ENCODE measurements around the gene C16orf86. TPM values are rescaled to one million over a fixed set of nuclear protein-coding genes. Genes with fewer than 3 reads are reported as not detected.

C16orf86 gene
- total and polyA plus RNA-seq, 7 experiments from 2014 or later: 3.5 to 6.4 (median 4.7) TPM

DNA sequence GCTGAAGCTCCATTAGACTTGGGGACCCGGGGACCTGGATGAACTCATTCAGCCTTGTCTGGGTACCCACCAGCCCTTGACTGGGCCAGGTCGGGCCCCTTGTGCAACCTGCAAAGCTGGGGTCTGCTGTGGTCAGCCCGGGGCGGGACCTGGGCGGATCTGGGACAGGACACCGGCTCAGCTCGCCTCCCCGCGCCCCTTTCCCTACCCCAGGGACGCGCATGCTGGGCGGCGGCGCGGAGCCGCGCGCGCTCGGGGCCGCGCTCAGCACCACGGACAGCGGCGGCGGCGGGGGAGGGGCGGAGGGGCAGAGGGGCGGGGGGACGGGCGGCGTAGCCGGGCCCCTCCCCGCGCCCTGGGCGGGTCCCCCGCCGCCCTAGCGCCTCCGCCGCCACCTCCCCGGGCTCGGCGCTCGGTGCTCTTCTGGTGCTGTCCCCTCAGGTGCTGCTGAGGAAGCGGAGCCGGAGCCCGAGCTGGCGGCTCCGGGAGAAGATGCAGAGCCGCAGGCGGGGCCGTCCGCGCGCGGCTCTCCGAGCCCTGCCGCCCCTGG lies 14.0 kb upstream of the C16orf86 start:
- H3K9me3 ChIP-seq (ENCODE audit: control insufficient read depth in 2 of 3, low read length in 3 of 3): no peaks in the 10 kb centered on the region
- DNase-seq (no peak), ATAC-seq (peak; percentile 28)
- intact Hi-C loops (cut with micrococcal nuclease): no loop called here
- H3K36me3 ChIP-seq (ENCODE audit: control insufficient read depth in 2 of 3, insufficient read depth in 3 of 3, low read length in 3 of 3): peaks cover 0 to 89% (median 36%) of the 10 kb centered on the region in 3 experiments
- H3K27ac ChIP-seq (ENCODE audit: low read depth, low read length): peak overlapping the region; percentile 7
- H3K4me1 Mint-ChIP-seq: peaks cover 5 to 18% (median 15%) of the 10 kb centered on the region in 7 donors
- peaks cover 8 to 26% (median 21%) of the 10 kb centered on the region in 5 donors for H3K36me3 Mint-ChIP-seq
- H3K4me3 ChIP-seq (ENCODE audit: low read length): no peak overlapping the region
- no peaks in the 10 kb centered on the region for H3K9me3 Mint-ChIP-seq
- no peaks in the 10 kb centered on the region for H3K4me1 ChIP-seq (ENCODE audit: control insufficient read depth in 2 of 2, insufficient read depth in 2 of 2, low read length in 2 of 2)
- no peak overlapping the region for H3K4me3 Mint-ChIP-seq
- POLR2A ChIA-PET: interaction anchor here (1.8 kb wide), 1 partner anchor 8 kb away, joined by 6 read pairs; the partner anchor contains the start of genes ACD and PARD6A
- H3K27me3 Mint-ChIP-seq: no peaks in the 10 kb centered on the region
- H3K27me3 ChIP-seq (ENCODE audit: control insufficient read depth in 2 of 2, insufficient read depth in 2 of 2, low read length in 2 of 2): no peaks in the 10 kb centered on the region
- no peak overlapping the region for H3K27ac Mint-ChIP-seq
- CTCF ChIA-PET: interaction anchor here (1.5 kb wide), 1 partner anchor 91 kb away, joined by 3 read pairs; no protein-coding TSS in a partner anchor

DNA sequence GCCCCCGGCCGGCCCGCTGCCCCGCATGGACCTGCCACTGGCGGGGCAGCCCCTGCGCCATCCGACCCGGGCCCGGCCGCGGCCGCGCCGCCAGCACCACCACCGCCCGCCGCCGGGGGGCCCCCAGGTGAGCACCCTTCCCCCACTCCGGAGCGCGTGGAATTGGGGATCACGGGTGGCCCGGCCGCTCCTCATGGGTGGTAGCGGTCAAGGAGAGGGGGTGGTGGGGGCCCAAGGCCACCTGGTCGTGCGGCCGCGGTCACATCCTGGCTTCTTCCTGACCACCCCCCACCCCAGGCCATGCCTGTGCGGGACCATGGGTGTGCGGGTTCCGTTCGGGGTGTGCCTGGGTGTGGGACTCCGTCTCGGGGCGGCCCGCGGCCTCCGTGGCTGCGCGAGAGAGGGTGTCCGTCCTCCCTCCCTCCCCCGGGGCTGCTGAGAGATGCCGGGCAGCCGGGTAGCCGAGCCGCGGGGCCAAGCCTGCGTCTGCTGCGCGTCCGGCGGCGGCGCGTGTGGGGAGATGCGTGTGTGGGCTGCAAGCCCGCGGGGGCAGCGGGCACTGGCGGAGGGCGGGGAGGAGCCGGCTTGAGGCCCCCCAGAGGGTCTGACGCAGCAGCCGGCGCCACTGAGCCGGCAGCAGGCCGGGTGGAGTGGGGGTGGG lies 13.4 kb upstream of the C16orf86 start:
- Histone ChIP-seq H3K4me1 (ENCODE audit: control insufficient read depth in 2 of 2, insufficient read depth in 2 of 2, low read length in 2 of 2) (no peaks in the 10 kb centered on the region), H3K27ac (ENCODE audit: low read depth, low read length) (no peak overlapping the region), H3K4me3 (ENCODE audit: low read length) (no peak overlapping the region), H3K36me3 (ENCODE audit: control insufficient read depth in 2 of 3, insufficient read depth in 3 of 3, low read length in 3 of 3) (peaks cover 0 to 92% (median 36%) of the 10 kb centered on the region in 3 experiments), H3K9me3 (ENCODE audit: control insufficient read depth in 2 of 3, low read length in 3 of 3) (no peaks in the 10 kb centered on the region), H3K27me3 (ENCODE audit: control insufficient read depth in 2 of 2, insufficient read depth in 2 of 2, low read length in 2 of 2) (no peaks in the 10 kb centered on the region)
- Mint-ChIP-seq H3K4me3 (no peak overlapping the region), H3K36me3 (peaks cover 8 to 26% (median 21%) of the 10 kb centered on the region in 5 donors), H3K27me3 (no peaks in the 10 kb centered on the region), H3K4me1 (peaks cover 9 to 19% (median 17%) of the 10 kb centered on the region in 7 donors), H3K9me3 (no peaks in the 10 kb centered on the region), H3K27ac (peak overlapping the region in 1 of 9 donors; percentile 80)
- POLR2A ChIA-PET: no interaction called here
- intact Hi-C loops (cut with micrococcal nuclease): no loop called here
- CTCF ChIA-PET: no interaction called here
- ATAC-seq: no peak
- DNase-seq: no peak

DNA sequence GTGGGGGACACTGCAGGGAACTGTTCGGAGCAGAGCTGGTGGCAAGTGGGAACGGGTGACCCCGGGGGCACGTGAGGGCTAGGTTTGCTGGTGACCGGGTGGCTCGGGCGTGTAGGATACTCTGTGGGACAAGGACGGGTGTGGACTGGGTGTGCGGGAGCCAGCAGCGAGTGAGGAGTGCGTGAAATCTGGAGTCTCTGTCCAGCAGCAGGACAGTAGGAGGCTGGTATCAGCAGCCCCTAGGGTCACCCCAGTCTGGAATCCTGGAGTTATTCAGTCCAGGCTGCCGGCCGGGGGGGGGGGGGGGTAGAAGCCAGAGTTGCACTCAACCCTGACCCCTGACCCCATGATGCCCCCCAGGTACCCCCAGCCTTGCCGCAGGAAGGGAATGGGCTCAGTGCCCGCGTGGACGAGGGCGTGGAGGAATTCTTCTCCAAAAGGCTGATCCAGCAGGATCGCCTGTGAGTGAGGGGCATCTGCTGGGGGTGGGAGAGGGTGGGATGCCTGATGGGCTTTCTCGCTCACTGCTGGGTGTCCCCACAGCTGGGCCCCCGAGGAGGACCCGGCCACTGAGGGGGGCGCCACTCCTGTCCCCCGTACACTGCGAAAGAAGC lies 12.7 kb upstream of the C16orf86 start:
- Histone ChIP-seq H3K4me3 (ENCODE audit: low read length) (no peak overlapping the region), H3K9me3 (ENCODE audit: control insufficient read depth in 2 of 3, low read length in 3 of 3) (no peaks in the 10 kb centered on the region), H3K4me1 (ENCODE audit: control insufficient read depth in 2 of 2, insufficient read depth in 2 of 2, low read length in 2 of 2) (peaks cover under 1 to 4% of the 10 kb centered on the region in 2 donors), H3K27me3 (ENCODE audit: control insufficient read depth in 2 of 2, insufficient read depth in 2 of 2, low read length in 2 of 2) (no peaks in the 10 kb centered on the region), H3K27ac (ENCODE audit: low read depth, low read length) (no peak overlapping the region), H3K36me3 (ENCODE audit: control insufficient read depth in 2 of 3, insufficient read depth in 3 of 3, low read length in 3 of 3) (peaks cover 0 to 89% (median 34%) of the 10 kb centered on the region in 3 experiments)
- Mint-ChIP-seq H3K36me3 (peaks cover 8 to 26% (median 21%) of the 10 kb centered on the region in 5 donors), H3K4me1 (peaks cover 8 to 26% (median 21%) of the 10 kb centered on the region in 7 donors), H3K27me3 (no peaks in the 10 kb centered on the region), H3K9me3 (no peaks in the 10 kb centered on the region), H3K27ac (peak overlapping the region in 1 of 9 donors; percentile 80), H3K4me3 (no peak overlapping the region)
- ChIA-PET POLR2A (interaction anchor here (0.9 kb wide), 1 partner anchor 10 kb away, joined by 3 read pairs; no protein-coding TSS in a partner anchor), CTCF (interaction anchor here (1.1 kb wide), 1 partner anchor 14 kb away, joined by 3 read pairs; no protein-coding TSS in a partner anchor)
- intact Hi-C loops (cut with micrococcal nuclease): no loop called here
- DNase-seq: no peak
- no peak for ATAC-seq

DNA sequence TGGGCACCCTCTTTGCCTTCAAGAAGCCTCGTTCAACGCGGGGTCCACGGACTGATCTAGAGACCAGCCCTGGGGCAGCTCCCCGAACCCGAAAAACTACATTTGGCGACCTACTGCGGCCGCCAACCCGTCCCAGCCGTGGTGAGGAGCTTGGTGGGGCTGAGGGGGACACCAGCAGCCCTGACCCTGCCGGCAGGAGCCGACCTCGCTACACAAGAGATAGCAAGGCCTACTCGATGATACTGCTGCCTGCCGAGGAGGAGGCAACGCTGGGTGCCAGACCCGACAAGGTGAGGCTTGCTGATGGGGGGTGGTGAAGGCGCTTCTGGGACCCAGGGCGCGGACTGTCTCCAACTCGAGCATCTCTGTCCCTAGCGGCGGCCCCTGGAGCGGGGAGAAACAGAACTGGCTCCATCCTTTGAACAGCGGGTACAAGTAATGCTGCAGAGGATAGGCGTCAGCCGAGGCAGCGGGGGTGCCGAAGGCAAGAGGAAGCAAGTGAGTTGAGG lies 12.2 kb upstream of the C16orf86 start:
- no peaks in the 10 kb centered on the region for H3K9me3 Mint-ChIP-seq
- Histone ChIP-seq H3K27ac (ENCODE audit: low read depth, low read length) (no peak overlapping the region), H3K4me3 (ENCODE audit: low read length) (no peak overlapping the region), H3K36me3 (ENCODE audit: control insufficient read depth in 2 of 3, insufficient read depth in 3 of 3, low read length in 3 of 3) (peaks cover 0 to 83% (median 30%) of the 10 kb centered on the region in 3 experiments), H3K4me1 (ENCODE audit: control insufficient read depth in 2 of 2, insufficient read depth in 2 of 2, low read length in 2 of 2) (peaks cover 6 to 8% of the 10 kb centered on the region in 2 donors), H3K27me3 (ENCODE audit: control insufficient read depth in 2 of 2, insufficient read depth in 2 of 2, low read length in 2 of 2) (no peaks in the 10 kb centered on the region), H3K9me3 (ENCODE audit: control insufficient read depth in 2 of 3, low read length in 3 of 3) (no peaks in the 10 kb centered on the region)
- ATAC-seq (no peak), DNase-seq (no peak)
- peaks cover 8 to 26% (median 21%) of the 10 kb centered on the region in 5 donors for H3K36me3 Mint-ChIP-seq
- H3K4me1 Mint-ChIP-seq: peaks cover 14 to 31% (median 25%) of the 10 kb centered on the region in 7 donors
- intact Hi-C loops (cut with micrococcal nuclease): no loop called here
- peak overlapping the region in 1 of 9 donors; percentile 80 for H3K27ac Mint-ChIP-seq
- no peak overlapping the region for H3K4me3 Mint-ChIP-seq
- CTCF ChIA-PET: interaction anchor here (1.1 kb wide), 1 partner anchor 13 kb away, joined by 3 read pairs; no protein-coding TSS in a partner anchor
- H3K27me3 Mint-ChIP-seq: no peaks in the 10 kb centered on the region
- POLR2A ChIA-PET: interaction anchor here (0.9 kb wide), 1 partner anchor 9 kb away, joined by 3 read pairs; no protein-coding TSS in a partner anchor

DNA sequence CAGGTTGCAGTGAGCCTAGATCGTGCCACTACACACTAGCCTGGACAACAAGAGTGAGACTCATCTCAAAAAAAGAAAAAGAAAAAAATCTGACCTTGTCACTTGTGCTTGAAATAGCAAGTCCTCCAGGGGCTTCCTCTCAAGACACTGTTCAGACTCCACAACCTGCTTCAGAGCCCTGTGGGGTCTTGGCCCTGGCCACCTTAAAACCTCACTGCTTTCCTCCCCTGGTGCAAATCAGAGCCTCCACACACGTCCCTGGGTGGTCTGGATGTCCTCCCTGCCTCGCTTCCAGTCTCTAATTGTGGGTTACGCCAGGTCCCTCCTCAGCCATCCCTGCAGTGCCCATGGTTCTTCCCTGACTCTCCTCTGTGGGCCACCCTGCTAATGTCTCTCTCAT lies 11.3 kb upstream of the C16orf86 start:
- ChIA-PET CTCF (no interaction called here), POLR2A (interaction anchor here (6.6 kb wide), 1 partner anchor 9 kb away, joined by 84 read pairs; the partner anchor contains the start of gene CARMIL2)
- DNase-seq (no peak), ATAC-seq (no peak)
- Histone ChIP-seq H3K4me3 (ENCODE audit: low read length) (no peak overlapping the region), H3K4me1 (ENCODE audit: control insufficient read depth in 2 of 2, insufficient read depth in 2 of 2, low read length in 2 of 2) (peaks cover 6 to 8% of the 10 kb centered on the region in 2 donors), H3K9me3 (ENCODE audit: control insufficient read depth in 2 of 3, low read length in 3 of 3) (no peaks in the 10 kb centered on the region), H3K27ac (ENCODE audit: low read depth, low read length) (no peak overlapping the region), H3K27me3 (ENCODE audit: control insufficient read depth in 2 of 2, insufficient read depth in 2 of 2, low read length in 2 of 2) (no peaks in the 10 kb centered on the region), H3K36me3 (ENCODE audit: control insufficient read depth in 2 of 3, insufficient read depth in 3 of 3, low read length in 3 of 3) (peaks cover 0 to 80% (median 23%) of the 10 kb centered on the region in 3 experiments)
- H3K27ac Mint-ChIP-seq: peak overlapping the region in 8 of 9 donors; percentile 8 to 59 (median 38)
- H3K4me1 Mint-ChIP-seq: peaks cover 13 to 30% (median 19%) of the 10 kb centered on the region in 7 donors
- no peaks in the 10 kb centered on the region for H3K9me3 Mint-ChIP-seq
- no peaks in the 10 kb centered on the region for H3K27me3 Mint-ChIP-seq
- intact Hi-C loops (cut with micrococcal nuclease): no loop called here
- H3K36me3 Mint-ChIP-seq: peaks cover 6 to 22% (median 17%) of the 10 kb centered on the region in 5 donors
- H3K4me3 Mint-ChIP-seq: no peak overlapping the region

- Histone ChIP-seq H3K27me3 (ENCODE audit: control insufficient read depth in 2 of 2, insufficient read depth in 2 of 2, low read length in 2 of 2) (no peaks in the 10 kb centered on the region), H3K4me1 (ENCODE audit: control insufficient read depth in 2 of 2, insufficient read depth in 2 of 2, low read length in 2 of 2) (peaks cover 10 to 13% of the 10 kb centered on the region in 2 donors), H3K9me3 (ENCODE audit: control insufficient read depth in 2 of 3, low read length in 3 of 3) (no peaks in the 10 kb centered on the region), H3K27ac (ENCODE audit: low read depth, low read length) (no peak overlapping the region), H3K36me3 (ENCODE audit: control insufficient read depth in 2 of 3, insufficient read depth in 3 of 3, low read length in 3 of 3) (peaks cover 0 to 70% (median 12%) of the 10 kb centered on the region in 3 experiments), H3K4me3 (ENCODE audit: low read length) (no peak overlapping the region)
- peak overlapping the region in 2 of 9 donors; percentile 4 to 59 for H3K27ac Mint-ChIP-seq
- peaks cover 11 to 29% (median 18%) of the 10 kb centered on the region in 7 donors for H3K4me1 Mint-ChIP-seq
- ChIA-PET POLR2A (interaction anchor here (1.1 to 6.6 kb wide), 2 partner anchors 10 to 93 kb away, joined by 3 to 84 read pairs; partner anchors contain the start of gene CARMIL2), CTCF (no interaction called here)
- no peak for ATAC-seq
- no peaks in the 10 kb centered on the region for H3K27me3 Mint-ChIP-seq
- intact Hi-C loops (cut with micrococcal nuclease): no loop called here
- DNase-seq: no peak
- H3K9me3 Mint-ChIP-seq: peaks cover 0 to 3% (median 0%) of the 10 kb centered on the region in 11 donors
- H3K4me3 Mint-ChIP-seq: peak overlapping the region in 1 of 10 donors; percentile 32
- H3K36me3 Mint-ChIP-seq: peaks cover 0 to 14% (median 11%) of the 10 kb centered on the region in 5 donors
Observed at GRCh38 chr16:67656344-67657016, 10.1 kb upstream of the C16orf86 start.
